ENCODE data around the gene CASKIN1.
"Not testable (repeated sequence)": the region's sequence is repeated elsewhere in the genome, so short reads cannot be mapped to it uniquely, and the experiment has no call there.

The CASKIN1 gene

DNA sequence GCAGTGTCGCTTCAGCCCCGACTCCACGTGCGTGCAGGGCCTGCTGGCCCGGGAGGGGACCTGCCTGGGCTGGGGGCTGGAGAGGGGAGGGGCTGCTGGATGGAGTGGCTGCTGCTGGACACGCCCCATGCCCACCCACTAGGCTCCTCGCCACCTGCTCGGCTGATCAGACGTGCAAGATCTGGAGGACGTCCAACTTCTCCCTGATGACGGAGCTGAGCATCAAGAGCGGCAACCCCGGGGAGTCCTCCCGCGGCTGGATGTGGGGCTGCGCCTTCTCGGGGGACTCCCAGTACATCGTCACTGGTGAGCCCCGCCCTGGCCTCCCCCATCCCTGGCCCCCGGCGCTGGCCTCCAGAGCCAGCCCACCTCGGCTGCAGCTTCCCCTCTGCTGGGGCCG lies 11.9 kb upstream of the CASKIN1 start:
- no peak for DNase-seq (ENCODE audit: extremely low read depth, low read depth)
- TF ChIP-seq CTCF (IDR thresholded peaks at IDR 0.05; ENCODE audit: low read depth, low read length): no peak

GRCh38 chr16:2207872-2208271 lies 11.5 kb upstream of the CASKIN1 start:
- no peak for TF ChIP-seq CTCF (IDR thresholded peaks at IDR 0.05; ENCODE audit: low read depth, low read length)
- DNase-seq (ENCODE audit: extremely low read depth, low read depth): no peak

DNA sequence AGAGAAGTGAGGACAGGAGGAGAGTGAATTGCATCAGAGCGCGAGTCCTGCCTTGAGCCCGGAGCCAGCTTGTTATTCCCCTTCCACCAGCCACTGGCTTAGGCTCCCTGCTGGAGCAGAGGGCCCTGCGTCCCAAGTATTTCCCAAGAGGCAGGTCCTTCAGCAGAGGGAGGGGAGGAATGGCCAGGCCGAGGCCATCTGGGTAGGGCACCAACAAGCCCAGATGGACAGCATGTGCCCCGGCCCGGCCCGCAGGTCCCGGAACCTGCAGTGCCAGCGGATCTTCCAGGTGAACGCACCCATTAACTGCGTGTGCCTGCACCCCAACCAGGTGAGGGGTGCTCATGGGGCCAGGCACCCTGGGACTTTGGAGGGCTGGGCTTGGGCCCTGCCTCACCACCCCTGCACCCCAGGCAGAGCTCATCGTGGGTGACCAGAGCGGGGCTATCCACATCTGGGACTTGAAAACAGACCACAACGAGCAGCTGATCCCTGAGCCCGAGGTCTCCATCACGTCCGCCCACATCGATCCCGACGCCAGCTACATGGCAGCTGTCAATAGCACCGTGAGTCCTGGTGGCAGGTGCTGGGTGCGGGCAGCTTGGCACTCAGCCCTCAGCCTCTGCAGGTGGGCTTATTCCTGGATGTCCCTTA lies 10.5 kb upstream of the CASKIN1 start:
- no peak for DNase-seq (ENCODE audit: extremely low read depth, low read depth)
- no peak for TF ChIP-seq CTCF (IDR thresholded peaks at IDR 0.05; ENCODE audit: low read depth, low read length)

GRCh38 chr16:2206420-2206779 lies 10.0 kb upstream of the CASKIN1 start:
- TF ChIP-seq CTCF (IDR thresholded peaks at IDR 0.05; ENCODE audit: low read depth, low read length): no peak
- no peak for DNase-seq (ENCODE audit: extremely low read depth, low read depth)

DNA sequence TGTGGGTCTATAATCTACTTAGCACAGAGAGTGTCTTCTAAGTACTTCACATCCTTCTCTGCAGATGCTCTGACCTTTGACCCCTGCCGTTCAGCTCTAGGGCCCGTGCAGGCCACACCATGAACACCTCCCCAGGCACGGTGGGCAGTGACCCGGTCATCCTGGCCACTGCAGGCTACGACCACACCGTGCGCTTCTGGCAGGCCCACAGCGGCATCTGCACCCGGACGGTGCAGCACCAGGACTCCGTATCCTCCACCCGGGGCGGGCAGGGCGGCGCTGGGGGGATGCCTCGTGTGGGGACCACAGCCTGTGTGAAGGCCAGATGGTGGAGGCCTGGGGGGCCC lies 9.5 kb upstream of the CASKIN1 start:
- no peak for TF ChIP-seq CTCF (IDR thresholded peaks at IDR 0.05; ENCODE audit: low read depth, low read length)

GRCh38 chr16:2205104-2205966 lies 8.9 kb upstream of the CASKIN1 start, which contains the start of gene MLST8:
Gene MLST8, plus strand, starts transcription at chr16:2205454. Its CDS starts 632 bp downstream, at chr16:2206086.
- DNase-seq (ENCODE audit: extremely low read depth, low read depth): peak; percentile 73
- TF ChIP-seq CTCF (IDR thresholded peaks at IDR 0.05; ENCODE audit: low read depth, low read length): no peak

More for the DNA sequence above, 9.5 kb upstream of the CASKIN1 start:
- no peak for DNase-seq (ENCODE audit: extremely low read depth, low read depth)

GRCh38 chr16:2204416-2205103 lies 8.2 kb upstream of the CASKIN1 start:
- DNase-seq (ENCODE audit: extremely low read depth, low read depth): no peak
- no peak for TF ChIP-seq CTCF (IDR thresholded peaks at IDR 0.05; ENCODE audit: low read depth, low read length)

GRCh38 chr16:2203119-2203688 lies 6.8 kb upstream of the CASKIN1 start:
- not testable (repeated sequence) for DNase-seq (ENCODE audit: extremely low read depth, low read depth)
